Thyroid gland (tissue), 4 donors: ENCODE data around the gene CAMKMT. TPM values are rescaled to one million over a fixed set of nuclear protein-coding genes. Genes with fewer than 3 reads are reported as not detected.

Experiments used
- DNase-seq, 2 donors: peaks; one replicate each; pipeline ENCODE4 v3.0.0-alpha.2; 2019
- H3K27ac ChIP-seq, 3 donors: fragments of 200-600 bp; sonication (generic); 1 replicate in 2 of 3; 2 replicates in 1 of 3; pipeline ENCODE4 v1.5.1; 2016 to 2019; ENCODE audit warnings: mild to moderate bottlenecking in 1 of 3, moderate library complexity in 1 of 3
- H3K27me3 ChIP-seq: fragments of 200-600 bp; sonication (generic); one replicate; pipeline ENCODE4 v1.5.1; 2019
- H3K36me3 ChIP-seq, 2 donors: fragments of 200-600 bp; sonication (generic); one replicate each; pipeline ENCODE4 v1.5.1; 2016 to 2019
- H3K4me1 ChIP-seq, 2 donors: fragments of 200-600 bp; sonication (generic); one replicate each; pipeline ENCODE4 v1.5.1; 2017 to 2019
- H3K4me3 ChIP-seq, 3 donors: fragments of 200-600 bp; sonication (generic); replicated peaks in 1 of 3; 1 replicate in 2 of 3; 2 replicates in 1 of 3; pipeline ENCODE4 v1.5.1; 2016; ENCODE audit warnings: mild to moderate bottlenecking in 1 of 3
- H3K9me3 ChIP-seq: fragments of 200-600 bp; sonication (generic); one replicate; pipeline ENCODE4 v1.5.1; 2017
- CTCF ChIP-seq, 6 experiments: fragments of 200-600 bp in 3 of 6; fragments of 450-650 bp in 3 of 6; sonication (generic) in 3 of 6; IDR thresholded peaks; one replicate each; pipeline ENCODE4 v1.5.1; 2016 to 2019; ENCODE audit warnings: antibody characterized with exemption in 6 of 6, mild to moderate bottlenecking in 2 of 6, inconsistent platforms in 1 of 6, moderate library complexity in 1 of 6
- POLR2A ChIP-seq, 2 donors: fragments of 450-650 bp; IDR thresholded peaks; one replicate each; pipeline ENCODE4 v1.6.1; 2017; ENCODE audit warnings: antibody characterized with exemption in 2 of 2, mild to moderate bottlenecking in 2 of 2, moderate library complexity in 1 of 2
- WGBS, 2 donors: methylation state at CpG; one replicate each; pipeline ENCODE4 v1.1.5; 2017; 5-methylcytosine and 5-hydroxymethylcytosine counted together
- intact Hi-C: fragments of 100-400 bp; cut with DNase I; formaldehyde crosslinking; loops from one replicate; pipeline ENCODE4 v1.15.1; 2023
- total RNA-seq, 4 donors: library from RNA; depleted of rRNA; stranded (reverse); fragments of >200 nt; gene quantifications; one replicate each; pipeline ENCODE4 v1.2.3, GENCODE V29; 2016

CAMKMT gene
- total RNA-seq, 4 donors from 2014 or later: 13.5 to 23.7 (median 17.2) TPM

- Histone ChIP-seq H3K4me3 (no peak overlapping the region), H3K36me3 (no peaks in the 10 kb centered on the region), H3K9me3 (no peaks in the 10 kb centered on the region), H3K27me3 (no peaks in the 10 kb centered on the region), H3K27ac (no peak overlapping the region), H3K4me1 (no peaks in the 10 kb centered on the region)
- no peak for DNase-seq
- intact Hi-C loops: no loop called here
- no peak for TF ChIP-seq POLR2A (IDR thresholded peaks at IDR 0.05)
- no peak for TF ChIP-seq CTCF (IDR thresholded peaks at IDR 0.05)
- WGBS, 2 donors: 83 to 96% methylated on average over 1 of the region's 1 CpG
These were observed 327.8 kb downstream of the CAMKMT start for GRCh38 chr2:44689516-44689915.

GRCh38 chr2:44691174-44691785, 329.5 kb downstream of the CAMKMT start:
- no peaks in the 10 kb centered on the region for H3K27me3 ChIP-seq
- TF ChIP-seq POLR2A (IDR thresholded peaks at IDR 0.05) (no peak), CTCF (IDR thresholded peaks at IDR 0.05) (no peak)
- WGBS, 2 donors: 90 to 94% methylated on average over 10 of the region's 10 CpGs

GRCh38 chr2:44692821-44693220, 331.1 kb downstream of the CAMKMT start:
- intact Hi-C loops: no loop called here
- no peaks in the 10 kb centered on the region for H3K4me1 ChIP-seq
- H3K9me3 ChIP-seq: no peaks in the 10 kb centered on the region
- no peak overlapping the region for H3K27ac ChIP-seq
- WGBS, 2 donors: 94 to 95% methylated on average over 4 of the region's 4 CpGs
- no peaks in the 10 kb centered on the region for H3K27me3 ChIP-seq
- TF ChIP-seq CTCF (IDR thresholded peaks at IDR 0.05) (no peak), POLR2A (IDR thresholded peaks at IDR 0.05) (no peak)
- no peak overlapping the region for H3K4me3 ChIP-seq
- no peak for DNase-seq
- no peaks in the 10 kb centered on the region for H3K36me3 ChIP-seq

More at GRCh38 chr2:44691174-44691785, 329.5 kb downstream of the CAMKMT start:
- Histone ChIP-seq H3K4me1 (no peaks in the 10 kb centered on the region), H3K36me3 (no peaks in the 10 kb centered on the region), H3K27ac (no peak overlapping the region), H3K4me3 (no peak overlapping the region), H3K9me3 (no peaks in the 10 kb centered on the region)
- intact Hi-C loops: no loop called here
- DNase-seq: no peak

GRCh38 chr2:44700824-44701223, 339.1 kb downstream of the CAMKMT start:
- Histone ChIP-seq H3K36me3 (no peaks in the 10 kb centered on the region), H3K27me3 (no peaks in the 10 kb centered on the region), H3K4me1 (no peaks in the 10 kb centered on the region), H3K9me3 (no peaks in the 10 kb centered on the region), H3K27ac (no peak overlapping the region), H3K4me3 (no peak overlapping the region)
- DNase-seq: no peak
- intact Hi-C loops: no loop called here
- TF ChIP-seq CTCF (IDR thresholded peaks at IDR 0.05) (no peak), POLR2A (IDR thresholded peaks at IDR 0.05) (no peak)
- WGBS, 2 donors: 95 to 97% methylated on average over 5 of the region's 5 CpGs

- 81 to 86% methylated on average over 5 of the region's 5 CpGs for WGBS, 2 donors
- Histone ChIP-seq H3K27me3 (no peaks in the 10 kb centered on the region), H3K27ac (no peak overlapping the region), H3K4me3 (no peak overlapping the region), H3K36me3 (no peaks in the 10 kb centered on the region), H3K4me1 (no peaks in the 10 kb centered on the region), H3K9me3 (no peaks in the 10 kb centered on the region)
- DNase-seq: no peak
- TF ChIP-seq CTCF (IDR thresholded peaks at IDR 0.05): no peak
- TF ChIP-seq POLR2A (IDR thresholded peaks at IDR 0.05): no peak
- intact Hi-C loops: no loop called here
These were observed 343.6 kb downstream of the CAMKMT start for GRCh38 chr2:44705356-44705755.
